Measurements from ENCODE around the gene TLCD3B.

- no peak for TF ChIP-seq CTCF (conservative IDR thresholded peaks at IDR 0.05; ENCODE audit: low read depth, low read length)
- no peak for TF ChIP-seq EZH2 (IDR thresholded peaks at IDR 0.05; ENCODE audit: low read length, unreplicated experiment)
Measured at GRCh38 chr16:30064729-30065101, 33.6 kb upstream of the TLCD3B start.

Measured in PC-3 (cell line).